GM18502 (cell line): ENCODE data around the gene FAM120B.
"Not testable (repeated sequence)": the region's sequence is repeated elsewhere in the genome, so short reads cannot be mapped to it uniquely, and the experiment has no call there.

Experiments used
- ATAC-seq: cut with Tn5 transposase; IDR thresholded peaks from one replicate; pipeline ENCODE4 v1.9.1; 2021; ENCODE audit warnings: mild to moderate bottlenecking; ENCODE audit not compliant: unreplicated experiment, poor library complexity

The FAM120B gene

GRCh38 chr6:170407932-170408331 lies 101.4 kb downstream of the FAM120B start:
- ATAC-seq, result no peak

DNA sequence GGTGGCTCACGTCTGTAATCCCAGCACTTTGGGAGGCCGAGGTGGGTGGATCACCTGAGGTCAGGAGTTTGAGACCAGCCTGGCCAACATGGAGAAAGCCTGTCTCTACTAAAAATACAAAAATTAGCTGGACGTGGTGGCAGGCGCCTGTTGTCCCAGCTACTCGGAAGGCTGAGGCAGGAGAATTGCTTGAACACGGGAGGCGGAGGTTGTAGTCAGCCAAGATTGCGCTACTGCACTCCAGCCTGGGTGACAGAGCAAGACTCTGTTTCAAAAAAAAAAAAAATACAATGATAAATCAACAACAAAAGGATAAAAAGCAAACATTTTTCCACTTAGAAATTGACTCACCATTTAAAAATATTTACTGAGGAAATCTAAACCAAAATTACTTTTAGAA lies 103.2 kb downstream of the FAM120B start:
- not testable (repeated sequence) for ATAC-seq

DNA sequence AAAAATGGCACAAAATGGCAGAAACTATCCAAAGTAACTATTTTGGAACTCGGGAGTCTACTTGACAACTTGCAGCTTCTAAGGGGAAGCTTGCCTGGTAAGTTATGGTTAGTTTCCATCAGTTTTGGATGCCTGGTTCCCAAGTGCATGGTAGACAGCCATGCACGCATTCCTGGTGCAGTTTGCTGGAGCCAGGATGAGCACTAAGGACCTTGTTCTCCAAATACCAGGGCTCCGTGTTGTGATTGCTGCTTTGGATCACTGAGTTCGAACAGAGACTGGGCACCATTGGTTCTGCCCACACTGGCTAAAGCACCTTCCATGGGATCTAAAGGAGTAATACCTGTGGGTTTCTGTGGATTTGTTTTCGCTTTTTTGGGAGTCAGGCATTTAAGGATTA lies 103.7 kb downstream of the FAM120B start:
- no peak for ATAC-seq

- ATAC-seq, result no peak
These were observed 108.8 kb downstream of the FAM120B start for GRCh38 chr6:170415318-170415717.

DNA sequence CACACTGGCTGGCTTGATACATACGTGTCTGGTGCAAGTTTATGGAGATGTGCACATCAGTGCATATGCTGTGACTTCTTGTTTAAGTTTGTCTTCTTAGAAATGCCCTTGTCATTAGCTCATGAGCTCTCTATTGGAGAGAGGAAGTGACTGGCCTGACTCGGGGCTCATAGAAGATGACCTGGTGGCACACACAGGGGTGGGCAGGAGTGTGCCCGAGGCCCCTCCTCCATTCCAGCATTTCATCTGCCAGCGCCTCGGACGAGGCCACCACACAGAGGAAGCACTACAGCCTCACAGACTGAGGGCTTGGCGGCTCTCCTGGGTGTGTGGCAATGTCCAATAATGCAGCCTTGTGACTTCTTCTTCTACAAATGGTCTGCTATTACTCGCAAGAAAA lies 109.7 kb downstream of the FAM120B start:
- ATAC-seq, result no peak

- ATAC-seq, result no peak
These were observed 110.5 kb downstream of the FAM120B start for GRCh38 chr6:170416959-170417606.

DNA sequence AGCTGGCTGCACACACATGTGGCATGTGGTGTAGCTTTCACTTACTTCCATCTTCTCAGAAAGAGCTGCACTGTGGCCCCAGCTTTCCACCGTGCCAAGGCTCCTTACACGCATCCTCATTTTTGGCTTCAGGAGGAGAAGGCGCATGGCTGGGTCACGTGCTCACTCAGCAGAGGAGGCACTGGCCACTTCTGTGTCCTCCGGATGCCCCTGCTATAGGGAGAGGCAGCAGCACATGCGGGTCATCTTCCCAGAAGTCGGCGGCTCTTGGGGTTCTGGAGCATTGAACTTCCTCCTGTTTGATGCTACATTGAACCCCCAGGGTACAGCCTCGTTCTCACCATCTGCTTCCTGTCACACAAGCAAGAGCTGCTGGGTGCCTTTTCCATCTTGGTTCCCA lies 111.3 kb downstream of the FAM120B start:
- ATAC-seq, result no peak

DNA sequence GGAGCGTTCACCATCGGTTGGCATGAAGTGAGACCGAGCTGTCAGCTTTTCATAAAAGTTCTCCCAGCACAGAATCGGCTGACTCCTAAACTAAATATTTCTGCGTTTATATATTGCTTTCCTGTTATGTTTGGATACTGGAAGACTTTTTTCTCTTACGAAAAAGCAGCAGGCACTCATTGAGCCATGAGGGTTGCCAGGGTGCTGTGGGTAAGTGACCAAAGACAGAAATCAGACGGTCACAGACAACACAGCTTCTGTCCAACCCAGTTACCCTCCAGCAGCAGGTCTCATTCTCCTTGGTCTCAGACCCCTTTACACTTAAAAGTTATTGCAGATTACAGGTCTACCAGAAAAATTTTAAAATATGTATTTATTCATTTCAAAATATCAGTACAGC lies 113.7 kb downstream of the FAM120B start:
- ATAC-seq, result no peak

- ATAC-seq, result no peak
These were observed 114.5 kb downstream of the FAM120B start for GRCh38 chr6:170420791-170421776.

- ATAC-seq, result no peak
These were observed 115.4 kb downstream of the FAM120B start for GRCh38 chr6:170421921-170422320.

DNA sequence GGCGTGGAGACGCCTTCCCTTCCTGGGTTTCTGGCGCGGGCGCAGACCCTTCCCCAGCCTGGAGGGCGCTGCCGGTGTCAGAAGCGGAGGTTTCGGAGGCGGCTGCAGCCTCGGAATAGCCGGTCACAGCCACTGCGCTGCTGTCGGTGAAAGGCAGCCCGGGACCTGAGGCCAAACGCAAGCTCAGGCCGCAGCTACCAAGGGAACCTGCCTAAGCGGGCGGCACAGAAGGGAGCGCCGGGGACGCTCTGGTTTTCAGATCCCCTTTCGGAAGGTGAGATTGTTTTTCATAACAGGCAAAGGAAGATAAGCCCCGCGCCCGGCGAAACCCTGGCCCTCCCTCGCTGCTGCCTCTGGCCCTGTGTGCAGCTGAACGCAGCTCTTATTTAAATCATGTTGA lies 116.5 kb downstream of the FAM120B start:
- ATAC-seq, result no peak

GRCh38 chr6:170423814-170424603 lies 117.5 kb downstream of the FAM120B start:
- no peak for ATAC-seq

- ATAC-seq, result no peak
These were observed 118.1 kb downstream of the FAM120B start for GRCh38 chr6:170424604-170425126.

GRCh38 chr6:170429450-170429849 lies 122.9 kb downstream of the FAM120B start:
- ATAC-seq, result no peak

DNA sequence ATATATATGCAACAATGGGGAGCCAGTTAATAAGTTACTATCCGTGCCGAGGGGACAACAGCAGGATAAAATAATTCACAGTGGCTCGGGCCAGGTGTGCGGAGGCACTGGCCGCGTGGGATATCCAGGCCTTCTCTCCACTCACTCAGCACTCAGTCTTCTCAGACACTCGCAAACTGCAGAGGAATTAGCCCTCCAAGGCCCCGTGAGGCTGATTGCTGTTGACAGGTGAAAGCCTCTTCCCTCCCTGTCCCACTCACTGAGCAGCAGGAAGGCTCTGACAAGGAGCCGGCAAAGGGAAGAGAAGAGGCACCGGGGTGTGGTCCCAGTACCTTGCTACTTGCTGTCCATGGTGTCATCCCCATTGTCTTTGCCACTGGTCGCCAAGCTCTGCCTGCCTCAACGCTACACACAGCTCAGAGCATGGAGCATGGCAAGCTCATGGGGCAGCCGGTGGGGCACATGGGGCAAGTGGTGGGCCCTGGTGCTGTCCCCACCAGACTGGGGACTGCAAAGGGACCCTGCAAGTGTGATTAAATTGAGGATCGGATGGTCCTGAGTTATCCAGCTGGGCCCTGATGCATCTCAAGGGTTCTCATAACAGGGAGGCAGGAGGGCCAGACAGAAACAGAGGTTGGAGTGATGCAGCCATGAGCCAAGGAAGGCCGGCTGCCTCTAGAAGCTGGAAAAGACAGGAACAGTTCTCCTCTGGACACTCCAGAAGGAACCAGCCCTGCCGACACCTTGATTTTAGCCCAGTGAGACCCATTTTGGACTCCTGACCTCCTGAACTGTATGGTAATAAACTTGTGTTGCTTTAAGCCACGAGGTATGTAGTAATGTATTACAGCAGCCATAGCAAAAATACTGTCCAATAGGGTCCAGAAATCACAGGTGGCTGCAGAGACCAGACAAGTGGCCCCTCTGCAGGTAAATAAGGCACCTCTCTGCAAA lies 126.9 kb downstream of the FAM120B start:
- no peak for ATAC-seq

DNA sequence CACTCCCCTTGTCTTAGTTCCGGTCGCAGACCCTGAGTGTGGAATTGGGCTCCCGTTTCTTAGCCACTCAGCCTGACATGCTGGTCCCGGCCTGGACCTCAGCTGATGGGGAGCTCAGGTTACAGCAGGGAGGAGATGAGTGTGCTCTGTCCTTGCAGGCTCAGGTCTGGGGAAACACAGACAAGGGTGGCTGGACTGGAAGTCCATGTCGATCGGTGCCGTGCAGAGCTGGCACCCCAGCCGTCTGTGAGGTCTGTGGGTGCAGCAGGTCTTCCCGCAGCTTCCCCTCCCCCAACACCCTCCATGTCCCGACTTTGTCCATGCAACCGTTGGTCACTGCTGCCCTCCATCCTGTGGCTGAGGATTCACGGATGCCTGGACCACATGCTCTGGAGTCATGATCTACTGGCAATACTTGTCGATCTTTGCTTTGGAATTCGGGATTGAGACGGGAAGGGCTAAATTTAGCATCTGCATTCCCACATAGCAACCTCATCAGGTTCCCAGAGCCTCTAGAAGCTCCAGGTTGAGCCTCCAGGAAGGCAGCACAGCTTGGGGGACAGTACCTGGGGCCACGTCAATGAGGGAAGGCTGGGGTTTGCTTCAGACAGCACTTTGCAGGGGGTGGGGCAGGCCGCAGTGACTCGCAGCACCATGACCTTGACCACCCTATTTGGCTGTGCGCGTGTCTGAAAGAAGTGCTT lies 127.7 kb downstream of the FAM120B start:
- ATAC-seq, result no peak

GRCh38 chr6:170434821-170435155 lies 128.2 kb downstream of the FAM120B start:
- ATAC-seq, result no peak

- no peak for ATAC-seq
These were observed 129.2 kb downstream of the FAM120B start for GRCh38 chr6:170435766-170436165.

GRCh38 chr6:170436209-170436809 lies 129.8 kb downstream of the FAM120B start:
- no peak for ATAC-seq
